NCI-H2171 treated with DMSO at 0.1 percent for 48 hours (cell line): ENCODE data around the gene ZFPM1.
"Not testable (repeated sequence)": the region's sequence is repeated elsewhere in the genome, so short reads cannot be mapped to it uniquely, and the experiment has no call there.

Source experiments
- DNase-seq: peaks from one replicate; lab custom pipeline; 2025; lab: John Stamatoyannopoulos, UW

The ZFPM1 gene

GRCh38 chr16:88514526-88515232 lies 61.6 kb downstream of the ZFPM1 start:
- no peak for DNase-seq

- no peak for DNase-seq
Measured at GRCh38 chr16:88515371-88515770, 62.3 kb downstream of the ZFPM1 start.

GRCh38 chr16:88515925-88516594 lies 63.0 kb downstream of the ZFPM1 start:
- DNase-seq: no peak

DNA sequence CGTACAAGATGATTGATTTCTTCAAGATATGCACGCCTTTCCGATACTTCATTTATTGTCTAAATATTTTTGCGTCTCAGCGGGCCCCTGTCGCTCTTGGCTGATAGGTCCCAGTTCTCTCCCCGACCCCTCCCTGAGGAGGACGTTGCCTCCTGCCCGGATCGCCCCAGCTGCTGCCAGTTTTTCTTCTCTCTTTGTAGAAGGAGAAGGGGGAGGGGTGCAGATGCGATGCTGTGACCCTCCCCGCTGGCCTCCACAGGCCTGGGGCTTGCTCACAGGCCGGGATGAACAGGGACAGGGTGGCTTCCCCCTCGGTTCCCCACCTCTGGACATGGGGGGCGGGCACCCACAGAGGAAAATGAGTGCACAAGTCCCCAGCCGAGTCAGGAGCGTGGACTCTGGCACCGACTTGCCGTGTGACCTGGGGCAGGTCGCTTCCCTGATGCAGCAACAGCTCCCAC lies 63.6 kb downstream of the ZFPM1 start:
- no peak for DNase-seq

- DNase-seq: not testable (repeated sequence)
Measured at GRCh38 chr16:88517208-88517774, 64.2 kb downstream of the ZFPM1 start.

- DNase-seq: not testable (repeated sequence)
Measured at GRCh38 chr16:88518411-88519111, 65.5 kb downstream of the ZFPM1 start.

DNA sequence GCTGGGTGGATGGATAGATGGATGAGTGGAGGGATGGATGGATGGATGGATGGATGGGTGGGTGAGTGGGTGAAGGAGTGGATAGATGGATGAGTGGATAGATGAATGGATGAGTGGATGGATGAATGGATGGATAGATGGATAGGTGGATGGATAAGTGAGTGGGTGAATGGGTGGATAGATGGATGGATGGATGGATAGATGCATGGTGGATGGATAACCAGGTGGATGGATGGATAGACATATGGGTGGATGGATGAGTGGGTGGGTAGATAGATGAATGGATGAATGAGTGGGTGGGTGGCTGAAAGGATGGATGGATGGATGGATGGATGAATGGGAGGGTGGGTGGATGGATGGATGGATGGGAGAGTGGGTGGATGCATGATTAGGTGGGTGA lies 66.2 kb downstream of the ZFPM1 start:
- DNase-seq: no peak

- no peak for DNase-seq
Measured at GRCh38 chr16:88519938-88520653, 67.0 kb downstream of the ZFPM1 start.

DNA sequence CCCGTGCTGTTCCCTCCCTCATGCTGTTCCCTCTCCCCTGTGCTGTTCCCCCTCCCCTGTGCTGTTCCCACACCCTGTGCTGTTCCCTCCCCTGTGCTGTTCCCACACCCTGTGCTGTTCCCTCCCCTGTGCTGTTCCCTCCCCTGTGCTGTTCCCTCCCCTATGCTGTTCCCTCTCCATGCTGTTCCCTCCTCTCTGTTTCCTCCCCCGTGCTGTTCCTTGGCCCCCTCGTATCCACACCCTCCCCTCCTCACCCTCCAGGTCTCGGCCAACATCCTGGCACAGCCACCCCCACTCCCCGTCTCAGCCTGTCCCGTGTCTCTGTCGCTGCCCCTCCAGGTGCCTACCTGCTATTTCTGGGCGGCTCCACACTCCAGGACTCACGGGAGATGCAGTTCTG lies 68.6 kb downstream of the ZFPM1 start:
- no peak for DNase-seq

DNA sequence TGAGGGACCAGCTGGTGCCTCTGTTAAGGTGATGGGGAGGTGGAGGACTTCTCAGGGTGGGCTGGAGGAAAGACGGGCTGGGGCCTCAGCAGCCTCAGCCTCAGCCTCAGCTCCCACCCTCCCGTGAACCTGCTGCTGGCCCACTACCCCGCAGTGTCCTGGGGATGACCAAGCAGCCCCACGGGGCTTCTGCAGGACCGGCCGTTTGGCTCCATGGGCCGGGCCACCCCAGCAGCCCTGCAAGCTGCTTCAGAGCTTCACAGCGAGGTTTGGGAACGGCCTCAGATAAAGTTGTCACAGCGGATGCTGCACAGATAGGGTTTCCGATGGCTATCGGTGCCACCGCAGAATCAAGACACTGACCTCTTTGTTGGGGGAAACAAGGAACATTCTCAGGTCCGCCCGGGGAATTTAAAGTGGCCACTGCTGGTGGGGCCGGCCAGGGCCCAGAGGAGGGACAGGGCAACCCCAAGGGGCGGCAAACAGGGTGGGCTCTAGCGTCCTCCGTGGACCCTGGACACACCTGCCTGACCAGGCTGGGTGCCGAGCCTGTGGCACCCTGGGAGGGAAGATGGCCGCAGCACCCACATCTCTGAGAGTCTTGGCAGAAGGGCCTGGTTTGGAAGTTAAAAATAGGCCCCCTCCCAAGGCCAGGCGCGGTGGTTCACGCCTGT lies 69.3 kb downstream of the ZFPM1 start:
- DNase-seq: no peak

DNA sequence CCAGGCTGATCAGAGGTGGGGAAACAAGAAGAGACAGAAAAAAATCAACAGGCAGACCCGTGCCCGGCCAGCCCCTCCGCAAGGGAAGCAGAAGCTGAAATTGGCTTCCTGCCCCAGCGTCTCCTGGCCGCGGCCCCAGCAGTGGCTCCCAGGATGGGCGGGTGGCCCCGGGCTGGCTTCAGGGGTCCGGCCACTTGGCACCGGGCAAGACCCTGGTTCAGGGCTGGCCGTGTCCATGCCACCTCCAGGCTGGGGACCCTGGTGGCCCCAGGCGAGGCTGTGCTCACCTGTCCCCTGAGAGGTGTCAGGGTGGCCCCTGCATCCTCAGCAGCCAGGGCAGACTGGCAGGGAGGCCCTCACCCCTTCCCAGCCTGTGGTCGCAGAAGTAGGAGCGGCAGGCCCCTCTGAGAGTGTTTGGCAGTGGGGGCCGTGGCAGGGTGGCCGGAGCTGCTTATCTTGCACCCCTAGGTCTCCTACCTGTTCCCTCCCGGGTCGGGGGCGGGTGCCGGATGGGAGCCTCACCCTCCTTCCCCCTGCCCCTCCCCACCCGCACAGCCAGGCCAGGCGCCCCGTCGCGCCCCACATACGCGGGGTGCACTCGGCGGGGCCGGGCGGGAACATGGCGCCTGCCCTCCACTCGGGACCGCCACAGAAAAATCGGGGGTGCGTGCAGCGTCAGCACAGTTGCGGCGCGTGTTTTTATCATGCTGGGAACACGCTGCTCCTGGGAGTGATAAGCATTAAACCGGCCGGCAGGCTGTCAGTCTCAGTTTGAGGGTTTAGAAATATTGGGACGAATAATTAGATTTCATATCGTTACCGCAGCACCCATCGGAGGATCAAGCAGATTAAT lies 70.5 kb downstream of the ZFPM1 start:
- no peak for DNase-seq

DNA sequence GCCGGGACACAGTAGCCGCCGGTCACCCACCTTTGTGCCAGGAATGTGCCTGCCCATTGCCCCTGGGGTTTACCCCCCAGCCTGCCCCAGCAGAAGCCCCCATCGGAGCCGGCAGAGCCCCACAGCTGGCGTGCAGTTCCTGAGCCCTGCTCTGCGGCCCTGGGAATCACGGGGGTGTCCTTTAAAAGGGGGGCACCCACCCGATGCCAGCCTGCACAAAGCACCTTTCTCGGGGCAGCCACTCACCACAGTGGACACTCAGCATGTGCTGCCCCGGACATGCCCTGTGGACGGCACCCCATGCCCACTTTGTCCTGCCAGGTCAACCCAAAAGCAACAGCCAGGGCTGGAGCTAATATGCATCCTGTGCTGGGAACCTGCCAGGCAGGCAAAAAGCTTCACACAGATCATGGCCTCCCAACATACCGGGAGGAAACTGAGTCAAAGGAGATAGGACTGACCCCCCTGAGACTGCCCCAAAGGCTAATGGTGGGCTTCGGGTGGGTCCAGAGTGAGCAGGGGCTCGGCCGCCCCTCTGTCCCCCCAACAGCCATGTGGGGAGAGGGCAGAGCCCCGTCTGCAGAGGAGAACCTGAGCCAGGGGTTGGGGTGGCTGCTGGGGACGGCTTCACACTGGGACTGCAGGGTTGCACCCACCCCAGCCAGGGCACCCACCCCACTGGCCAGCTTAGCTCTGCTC lies 71.3 kb downstream of the ZFPM1 start:
- DNase-seq: no peak

GRCh38 chr16:88524973-88525662 lies 72.0 kb downstream of the ZFPM1 start:
- no peak for DNase-seq

DNA sequence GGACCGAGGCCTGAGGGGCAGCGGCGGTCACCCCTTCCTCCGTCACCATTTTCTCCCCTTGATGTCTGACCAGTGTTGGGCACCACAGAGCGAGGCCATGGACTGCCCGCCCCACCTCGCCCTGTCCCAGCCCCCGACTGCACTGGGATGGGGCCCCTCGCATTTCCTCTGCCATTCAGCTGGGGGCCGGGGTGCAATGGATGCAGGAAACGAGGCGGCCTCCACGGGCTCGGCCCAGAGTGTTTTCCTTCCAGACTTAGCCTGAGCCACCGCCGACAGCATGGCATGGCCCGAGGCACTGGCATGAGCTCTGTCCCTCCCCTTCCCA lies 72.5 kb downstream of the ZFPM1 start:
- no peak for DNase-seq

GRCh38 chr16:88526008-88526905 lies 73.2 kb downstream of the ZFPM1 start:
- no peak for DNase-seq

GRCh38 chr16:88526906-88527185 lies 73.8 kb downstream of the ZFPM1 start:
- DNase-seq: no peak

DNA sequence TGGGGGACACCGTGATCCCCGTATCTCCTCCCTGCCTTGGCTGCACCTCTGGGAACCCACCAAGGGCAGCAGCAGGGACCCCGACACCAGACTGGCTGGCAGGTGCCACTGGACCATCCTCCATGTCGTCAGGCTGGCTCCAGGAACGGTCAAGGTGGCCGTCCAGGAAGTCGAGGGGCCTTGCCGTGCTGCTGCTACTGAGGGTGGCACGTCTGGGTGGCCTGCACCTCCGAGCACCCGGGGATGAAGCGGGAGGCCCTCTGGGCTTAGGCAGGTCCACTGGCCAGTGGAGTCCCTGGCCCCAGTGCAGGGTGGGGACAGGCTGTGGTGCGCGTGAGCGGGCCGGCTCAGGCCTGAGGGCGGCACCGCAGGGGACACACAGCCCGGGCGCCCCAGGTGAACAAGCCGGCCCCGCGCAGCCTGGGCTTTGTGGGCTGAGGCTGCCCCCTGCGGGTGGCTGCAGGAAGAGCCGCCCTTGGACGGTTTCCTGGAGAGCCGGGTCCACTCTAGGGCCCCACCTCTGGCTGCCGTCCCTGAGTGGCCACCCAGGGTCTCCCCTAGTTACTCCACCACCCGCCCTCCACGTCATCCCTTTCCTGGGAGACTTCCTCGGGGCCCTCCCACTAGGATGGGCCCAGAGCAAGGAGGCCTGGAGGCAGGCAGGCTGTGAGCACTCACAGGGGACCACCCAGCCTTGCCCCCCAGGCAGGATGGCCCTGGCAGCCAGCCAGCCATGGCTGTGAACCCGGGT lies 74.3 kb downstream of the ZFPM1 start:
- no peak for DNase-seq
